Stimulated activated naive CD4-positive, alpha-beta T cell (primary cell): ENCODE data around the gene MICAL2.
"Not testable (repeated sequence)": the region's sequence is repeated elsewhere in the genome, so short reads cannot be mapped to it uniquely, and the experiment has no call there.

Experiments used
- DNase-seq, 6 experiments: peaks; one replicate each; lab custom pipeline; 2025; lab: John Stamatoyannopoulos, UW

MICAL2 gene

GRCh38 chr11:12135185-12135584 lies 24.8 kb downstream of the MICAL2 start:
- no peak for DNase-seq

GRCh38 chr11:12137005-12137690 lies 26.8 kb downstream of the MICAL2 start:
- no peak for DNase-seq

- no peak for DNase-seq
Observed at GRCh38 chr11:12137938-12138731, 27.7 kb downstream of the MICAL2 start.

- no peak for DNase-seq
Observed at GRCh38 chr11:12139144-12139881, 28.9 kb downstream of the MICAL2 start.

- DNase-seq = no peak
Observed at GRCh38 chr11:12140186-12140793, 29.9 kb downstream of the MICAL2 start.

- peak in 2 of 6 experiments; percentile 11 to 17 for DNase-seq
Observed at GRCh38 chr11:12141283-12141682, 30.9 kb downstream of the MICAL2 start.

GRCh38 chr11:12142176-12142575 lies 31.8 kb downstream of the MICAL2 start:
- DNase-seq = no peak

- DNase-seq = no peak
Observed at GRCh38 chr11:12142909-12143308, 32.5 kb downstream of the MICAL2 start.

GRCh38 chr11:12143461-12144258 lies 33.3 kb downstream of the MICAL2 start:
- DNase-seq = no peak

GRCh38 chr11:12144330-12145174 lies 34.2 kb downstream of the MICAL2 start:
- DNase-seq = peak in 1 of 6 experiments; percentile 7

GRCh38 chr11:12146678-12147077 lies 36.3 kb downstream of the MICAL2 start:
- DNase-seq = not testable (repeated sequence)

- no peak for DNase-seq
Observed at GRCh38 chr11:12147827-12148226, 37.4 kb downstream of the MICAL2 start.

- no peak for DNase-seq
Observed at GRCh38 chr11:12148466-12148865, 38.1 kb downstream of the MICAL2 start.

GRCh38 chr11:12148882-12149281 lies 38.5 kb downstream of the MICAL2 start:
- DNase-seq = no peak

- DNase-seq = no peak
Observed at GRCh38 chr11:12149672-12150225, 39.4 kb downstream of the MICAL2 start.

GRCh38 chr11:12150831-12151382 lies 40.5 kb downstream of the MICAL2 start:
- no peak for DNase-seq

- no peak for DNase-seq
Observed at GRCh38 chr11:12152321-12152720, 41.9 kb downstream of the MICAL2 start.

- DNase-seq = no peak
Observed at GRCh38 chr11:12154871-12155668, 44.7 kb downstream of the MICAL2 start.

- no peak for DNase-seq
Observed at GRCh38 chr11:12155696-12156095, 45.3 kb downstream of the MICAL2 start.
